Memory B cell (primary cell): ENCODE data around the gene SEC24C.

Experiments used
- ATAC-seq: fragments of 150-1000 bp; cut with Tn5 transposase; 2 replicates; pipeline ENCODE4 v1.10.0; 2021; ENCODE audit warnings: low read depth, mild to moderate bottlenecking, moderate library complexity
- DNase-seq, 2 donors: peaks; one replicate each; pipeline ENCODE4 v3.0.0; 2022; ENCODE audit warnings: low spot score in 2 of 2
- H3K27ac Mint-ChIP-seq: one replicate; pipeline ENCODE4 v1.8.0; 2022; ENCODE audit warnings: mild to moderate bottlenecking, moderate library complexity, mixed read lengths
- H3K27me3 Mint-ChIP-seq: one replicate; pipeline ENCODE4 v1.8.0; 2022; ENCODE audit warnings: mixed read lengths
- H3K36me3 Mint-ChIP-seq: one replicate; pipeline ENCODE4 v1.8.0; 2022; ENCODE audit warnings: mild to moderate bottlenecking, mixed read lengths
- H3K4me1 Mint-ChIP-seq: one replicate; pipeline ENCODE4 v1.8.0; 2022; ENCODE audit warnings: mixed read lengths
- H3K4me3 Mint-ChIP-seq: one replicate; pipeline ENCODE4 v1.8.0; 2022; ENCODE audit warnings: mild to moderate bottlenecking, moderate library complexity, mixed read lengths
- H3K9me3 Mint-ChIP-seq: one replicate; pipeline ENCODE4 v1.8.0; 2022; ENCODE audit warnings: mixed read lengths

SEC24C gene

DNA sequence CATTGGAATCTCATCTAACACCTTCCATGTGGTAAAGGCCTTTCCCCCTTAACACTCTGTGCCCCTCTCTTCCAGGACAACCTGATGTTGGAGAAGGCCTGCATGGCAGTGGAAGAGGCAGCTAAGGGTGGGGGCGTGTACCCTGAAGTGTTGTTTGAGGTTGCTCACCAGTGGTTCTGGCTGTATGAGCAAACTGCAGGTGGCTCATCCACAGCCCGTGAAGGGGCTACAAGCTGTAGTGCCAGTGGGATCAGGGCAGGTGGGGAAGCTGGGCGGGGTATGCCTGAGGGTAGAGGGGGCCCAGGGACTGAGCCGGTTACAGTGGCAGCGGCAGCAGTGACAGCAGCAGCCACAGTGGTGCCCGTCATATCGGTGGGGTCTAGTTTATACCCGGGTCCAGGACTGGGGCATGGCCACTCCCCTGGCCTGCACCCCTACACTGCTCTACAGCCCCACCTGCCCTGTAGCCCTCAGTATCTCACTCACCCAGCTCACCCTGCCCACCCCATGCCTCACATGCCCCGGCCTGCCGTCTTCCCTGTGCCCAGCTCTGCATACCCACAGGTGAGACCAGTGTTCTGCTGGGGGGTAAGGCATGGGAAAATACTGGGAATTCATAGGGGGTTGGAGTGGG, 54.9 kb downstream of the SEC24C start:
- peak; percentile 11 for ATAC-seq

DNA sequence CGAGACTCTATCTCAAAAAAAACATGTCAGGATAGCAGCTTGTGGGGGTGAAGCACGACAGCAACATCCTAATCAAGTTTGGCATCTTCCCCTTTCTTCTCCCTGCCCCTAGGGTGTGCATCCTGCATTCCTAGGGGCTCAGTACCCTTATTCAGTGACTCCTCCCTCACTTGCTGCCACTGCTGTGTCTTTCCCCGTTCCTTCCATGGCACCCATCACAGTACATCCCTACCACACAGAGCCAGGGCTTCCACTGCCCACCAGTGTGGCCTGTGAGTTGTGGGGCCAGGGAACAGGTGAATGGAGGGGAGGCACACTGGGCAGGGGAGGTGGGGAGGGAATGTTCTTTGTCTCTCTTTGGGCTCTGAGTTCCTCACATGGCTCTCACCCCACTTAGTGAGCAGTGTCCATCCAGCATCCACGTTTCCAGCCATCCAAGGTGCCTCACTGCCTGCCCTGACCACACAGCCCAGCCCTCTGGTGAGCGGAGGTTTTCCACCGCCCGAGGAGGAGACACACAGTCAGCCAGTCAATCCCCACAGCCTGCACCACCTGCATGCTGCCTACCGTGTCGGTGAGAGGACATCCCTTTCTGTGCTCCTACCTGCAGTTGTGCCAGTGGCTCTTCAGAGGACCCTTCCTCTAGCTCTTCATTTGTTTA, 55.9 kb downstream of the SEC24C start:
- Mint-ChIP-seq H3K9me3 (no peaks in the 10 kb centered on the region), H3K4me1 (peaks cover 7% of the 10 kb centered on the region), H3K4me3 (peak overlapping the region; percentile 27), H3K27me3 (no peaks in the 10 kb centered on the region), H3K27ac (peak overlapping the region; percentile 80), H3K36me3 (peaks cover 28% of the 10 kb centered on the region)
- ATAC-seq, result no peak
- DNase-seq, result no peak

More for the DNA sequence above, 54.9 kb downstream of the SEC24C start:
- no peak for DNase-seq
- H3K9me3 Mint-ChIP-seq, result no peaks in the 10 kb centered on the region
- peaks cover 30% of the 10 kb centered on the region for H3K36me3 Mint-ChIP-seq
- peaks cover 7% of the 10 kb centered on the region for H3K4me1 Mint-ChIP-seq
- no peak overlapping the region for H3K4me3 Mint-ChIP-seq
- H3K27me3 Mint-ChIP-seq, result no peaks in the 10 kb centered on the region
- peak overlapping the region; percentile 47 for H3K27ac Mint-ChIP-seq

DNA sequence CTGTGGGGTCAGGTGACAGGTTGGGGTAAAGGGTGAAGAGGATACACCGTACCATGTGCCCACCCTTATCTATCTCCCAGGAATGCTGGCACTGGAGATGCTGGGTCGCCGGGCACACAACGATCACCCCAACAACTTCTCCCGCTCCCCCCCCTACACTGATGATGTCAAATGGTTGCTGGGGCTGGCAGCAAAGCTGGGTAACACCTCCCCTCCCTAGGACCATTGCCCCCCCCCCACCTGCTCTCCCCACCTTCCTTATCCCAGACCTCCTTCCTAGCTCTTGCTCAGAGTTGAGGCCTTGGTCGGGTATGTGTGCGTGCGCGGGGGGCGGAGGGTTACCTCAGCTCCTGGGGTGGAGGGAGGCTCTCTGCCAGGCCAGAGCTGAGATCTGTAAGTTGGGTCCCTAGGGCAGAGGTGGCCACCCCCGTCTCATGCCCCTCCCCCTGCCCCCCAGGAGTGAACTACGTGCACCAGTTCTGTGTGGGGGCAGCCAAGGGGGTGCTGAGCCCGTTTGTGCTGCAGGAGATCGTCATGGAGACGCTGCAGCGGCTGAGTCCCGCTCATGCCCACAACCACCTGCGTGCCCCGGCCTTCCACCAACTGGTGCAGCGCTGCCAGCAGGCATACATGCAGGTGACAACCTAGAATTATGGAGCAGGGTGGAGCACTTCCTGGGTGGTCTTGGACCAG, 56.5 kb downstream of the SEC24C start:
- ATAC-seq, result no peak
- no peaks in the 10 kb centered on the region for H3K27me3 Mint-ChIP-seq
- DNase-seq, result no peak
- H3K4me3 Mint-ChIP-seq, result no peak overlapping the region
- no peak overlapping the region for H3K27ac Mint-ChIP-seq
- H3K9me3 Mint-ChIP-seq, result no peaks in the 10 kb centered on the region
- peaks cover 25% of the 10 kb centered on the region for H3K36me3 Mint-ChIP-seq
- peaks cover 8% of the 10 kb centered on the region for H3K4me1 Mint-ChIP-seq

DNA sequence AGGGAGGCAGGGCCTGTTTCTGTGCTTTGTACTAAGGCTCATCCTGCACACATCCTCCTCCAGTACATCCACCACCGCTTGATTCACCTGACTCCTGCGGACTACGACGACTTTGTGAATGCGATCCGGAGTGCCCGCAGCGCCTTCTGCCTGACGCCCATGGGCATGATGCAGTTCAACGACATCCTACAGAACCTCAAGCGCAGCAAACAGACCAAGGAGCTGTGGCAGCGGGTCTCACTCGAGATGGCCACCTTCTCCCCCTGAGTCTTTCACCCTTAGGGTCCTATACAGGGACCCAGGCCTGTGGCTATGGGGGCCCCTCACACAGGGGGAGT, 57.0 kb downstream of the SEC24C start:
- ATAC-seq, result no peak
- no peak overlapping the region for H3K27ac Mint-ChIP-seq
- no peak overlapping the region for H3K4me3 Mint-ChIP-seq
- H3K36me3 Mint-ChIP-seq, result peaks cover 26% of the 10 kb centered on the region
- H3K27me3 Mint-ChIP-seq, result no peaks in the 10 kb centered on the region
- DNase-seq, result no peak
- no peaks in the 10 kb centered on the region for H3K9me3 Mint-ChIP-seq
- H3K4me1 Mint-ChIP-seq, result peaks cover 10% of the 10 kb centered on the region

DNA sequence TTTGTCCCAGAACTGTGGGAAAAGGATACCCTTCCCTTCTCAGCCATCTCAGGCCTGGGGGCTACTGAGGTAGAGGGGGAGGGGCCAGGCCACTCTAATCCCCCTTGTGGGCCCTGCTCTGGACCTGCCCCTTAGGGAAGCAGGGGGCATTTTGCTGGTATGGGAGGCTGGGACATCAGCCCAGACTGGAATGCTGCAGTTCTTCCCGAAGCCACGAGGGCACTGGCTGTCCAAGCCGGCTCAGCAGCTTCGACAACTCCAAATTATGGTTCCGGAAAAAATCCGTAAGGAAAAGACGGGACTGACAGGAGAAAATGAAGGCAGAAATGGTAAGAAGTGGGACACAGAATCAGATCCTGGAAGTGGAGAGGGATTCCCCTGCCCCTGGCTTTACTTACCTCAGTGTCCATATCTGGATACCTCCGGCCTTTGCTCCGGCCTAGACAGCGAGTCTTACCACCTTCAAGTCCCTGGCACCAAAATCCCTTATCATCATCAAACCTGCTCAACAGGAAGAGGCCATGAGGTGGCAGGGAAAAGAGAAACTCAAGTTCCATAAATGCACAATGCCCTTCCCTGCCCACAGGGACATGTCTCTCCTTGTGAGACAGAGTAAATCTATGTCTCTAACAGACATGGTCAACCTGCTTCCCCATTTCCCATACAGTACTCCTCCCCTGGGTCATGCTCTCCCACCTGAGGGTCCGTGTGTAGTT, 58.3 kb downstream of the SEC24C start:
- ATAC-seq, result no peak
- Mint-ChIP-seq H3K36me3 (peaks cover 32% of the 10 kb centered on the region), H3K4me3 (no peak overlapping the region), H3K4me1 (peaks cover 15% of the 10 kb centered on the region), H3K9me3 (no peaks in the 10 kb centered on the region), H3K27me3 (no peaks in the 10 kb centered on the region), H3K27ac (no peak overlapping the region)
- DNase-seq, result no peak

DNA sequence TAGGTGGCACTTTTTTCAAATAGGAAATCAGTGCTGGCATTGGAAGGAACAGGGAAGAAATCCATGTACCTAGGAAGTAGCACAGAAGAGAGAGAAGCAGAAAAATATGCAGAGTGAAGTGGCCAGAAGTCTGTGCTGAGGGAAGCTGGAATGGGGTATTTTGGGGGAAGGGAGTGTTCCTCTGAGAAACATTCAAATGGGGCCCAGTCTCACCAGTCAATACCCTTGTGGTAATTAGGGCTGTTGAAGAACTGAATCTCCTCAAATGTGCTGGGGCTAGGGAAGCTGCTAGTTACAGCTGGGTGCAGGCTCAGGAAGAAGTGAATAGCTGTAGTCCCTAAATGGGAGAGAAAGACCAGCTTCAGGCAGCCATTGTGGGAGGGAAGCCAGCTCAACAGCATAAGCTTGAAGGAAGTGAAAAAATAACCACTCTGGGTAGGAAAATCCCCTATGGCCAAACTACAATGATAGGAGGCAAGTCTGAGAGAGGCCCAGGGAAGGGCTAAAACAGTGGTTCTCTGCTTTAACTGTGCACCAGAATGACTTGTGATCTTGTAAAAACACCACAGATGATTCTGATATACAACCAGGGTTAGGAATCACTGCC, 59.6 kb downstream of the SEC24C start:
- no peak for DNase-seq
- Mint-ChIP-seq H3K36me3 (peaks cover 29% of the 10 kb centered on the region), H3K9me3 (no peaks in the 10 kb centered on the region), H3K27ac (peak overlapping the region; percentile 68), H3K4me1 (peaks cover 15% of the 10 kb centered on the region), H3K4me3 (no peak overlapping the region), H3K27me3 (no peaks in the 10 kb centered on the region)
- ATAC-seq, result peak; percentile 79

DNA sequence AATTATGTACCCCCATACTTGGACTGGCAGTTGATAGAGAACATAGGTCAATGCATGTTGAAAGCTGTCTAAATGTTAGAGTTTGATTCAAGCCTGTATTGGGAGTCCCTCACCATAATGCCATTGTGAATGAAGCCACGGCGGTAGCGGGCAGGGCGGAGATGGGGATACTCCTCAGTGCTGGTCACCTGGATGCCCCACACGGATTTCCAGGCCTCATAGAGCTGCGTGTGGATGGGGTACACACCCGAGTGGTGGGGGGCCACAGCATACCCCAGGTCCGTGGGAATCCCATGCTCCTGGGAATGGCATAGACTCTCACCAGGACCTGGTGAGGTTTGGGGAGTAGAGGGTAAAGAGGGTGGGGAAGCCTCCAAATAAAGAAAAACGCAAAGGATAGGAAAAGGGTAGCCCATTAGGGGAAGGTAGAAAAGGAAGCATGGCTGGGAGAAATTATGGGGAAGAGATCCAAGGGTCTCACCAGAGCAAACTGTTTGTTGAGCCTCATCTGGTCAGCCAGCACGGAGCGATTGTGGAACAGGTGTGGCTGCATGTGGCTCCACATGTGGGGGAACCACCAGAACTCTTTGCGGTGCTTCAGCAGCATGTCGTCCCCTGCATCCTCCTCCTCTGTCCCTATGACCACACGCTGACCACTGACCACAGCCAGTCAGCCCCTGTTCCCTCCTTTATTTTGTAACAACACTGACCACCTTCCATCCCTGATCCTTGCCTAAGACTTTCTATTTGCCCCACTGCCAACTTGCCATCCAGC, 62.2 kb downstream of the SEC24C start:
- no peak for DNase-seq
- Mint-ChIP-seq H3K4me3 (no peak overlapping the region), H3K27me3 (no peaks in the 10 kb centered on the region), H3K36me3 (peaks cover 33% of the 10 kb centered on the region), H3K9me3 (no peaks in the 10 kb centered on the region), H3K27ac (no peak overlapping the region), H3K4me1 (peaks cover 31% of the 10 kb centered on the region)
- ATAC-seq, result no peak

DNA sequence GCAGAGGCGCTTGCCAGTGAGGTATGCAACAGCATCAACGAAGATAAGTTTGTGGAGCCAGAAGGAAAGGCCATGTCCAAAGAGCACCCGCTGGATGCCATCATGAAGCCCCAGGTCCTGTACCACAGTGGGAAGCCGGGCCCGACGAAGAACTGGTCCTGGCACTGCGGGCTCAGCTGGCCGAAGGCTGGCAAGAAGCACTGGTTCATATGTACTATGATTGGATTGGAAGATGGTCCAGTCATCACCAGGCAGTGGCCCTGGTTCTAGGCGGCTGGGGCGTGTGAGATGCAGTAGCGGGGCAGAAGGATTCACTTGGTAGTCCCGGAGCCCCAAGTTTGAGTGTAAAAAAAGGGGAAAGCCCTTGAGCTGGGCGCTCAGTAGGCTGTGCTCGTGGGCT, 63.3 kb downstream of the SEC24C start:
- H3K4me1 Mint-ChIP-seq, result peaks cover 31% of the 10 kb centered on the region
- H3K4me3 Mint-ChIP-seq, result no peak overlapping the region
- no peaks in the 10 kb centered on the region for H3K9me3 Mint-ChIP-seq
- no peaks in the 10 kb centered on the region for H3K27me3 Mint-ChIP-seq
- no peak for DNase-seq
- H3K27ac Mint-ChIP-seq, result no peak overlapping the region
- no peak for ATAC-seq
- H3K36me3 Mint-ChIP-seq, result peaks cover 33% of the 10 kb centered on the region

DNA sequence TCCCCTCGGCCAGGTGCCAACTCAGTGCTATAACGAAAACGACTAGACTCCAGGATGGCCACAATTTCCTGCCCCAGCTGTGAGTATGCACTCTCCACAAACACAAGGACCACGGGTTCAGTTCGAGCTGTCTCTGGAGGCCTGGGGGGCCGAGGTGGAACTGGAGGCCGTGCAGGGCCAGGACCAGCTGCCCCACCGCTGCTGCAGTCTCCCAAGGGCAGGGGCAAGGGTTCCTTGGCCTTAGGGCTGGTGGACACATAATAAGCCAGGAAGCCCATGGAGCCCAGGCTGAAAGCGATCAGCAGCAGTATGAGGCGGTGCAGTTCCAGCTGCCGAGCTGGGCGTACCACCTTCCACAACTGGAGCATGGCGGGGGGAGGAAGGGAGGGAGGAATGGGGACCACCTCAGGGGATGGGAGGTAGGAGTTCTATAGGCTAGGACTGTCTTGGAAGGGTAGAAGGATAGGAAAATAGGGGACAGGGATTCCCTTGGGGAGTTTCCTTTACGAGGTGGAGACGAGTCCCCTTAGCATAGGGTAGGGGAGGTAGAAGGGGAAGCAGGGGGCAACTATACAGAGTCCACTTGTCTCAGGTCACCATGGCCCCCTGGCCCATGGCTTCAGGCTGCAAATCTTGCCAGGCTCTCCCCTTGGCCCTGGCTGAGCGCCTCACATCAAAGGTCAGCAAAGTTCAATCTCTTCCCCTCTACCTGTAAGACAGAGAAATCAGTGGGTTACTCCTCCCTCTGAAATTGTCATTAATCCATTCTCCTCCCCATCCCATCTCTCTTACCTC, 64.0 kb downstream of the SEC24C start:
- Mint-ChIP-seq H3K27ac (no peak overlapping the region), H3K4me3 (no peak overlapping the region), H3K4me1 (peaks cover 31% of the 10 kb centered on the region), H3K27me3 (no peaks in the 10 kb centered on the region), H3K9me3 (no peaks in the 10 kb centered on the region), H3K36me3 (peaks cover 29% of the 10 kb centered on the region)
- ATAC-seq, result no peak
- DNase-seq, result no peak

DNA sequence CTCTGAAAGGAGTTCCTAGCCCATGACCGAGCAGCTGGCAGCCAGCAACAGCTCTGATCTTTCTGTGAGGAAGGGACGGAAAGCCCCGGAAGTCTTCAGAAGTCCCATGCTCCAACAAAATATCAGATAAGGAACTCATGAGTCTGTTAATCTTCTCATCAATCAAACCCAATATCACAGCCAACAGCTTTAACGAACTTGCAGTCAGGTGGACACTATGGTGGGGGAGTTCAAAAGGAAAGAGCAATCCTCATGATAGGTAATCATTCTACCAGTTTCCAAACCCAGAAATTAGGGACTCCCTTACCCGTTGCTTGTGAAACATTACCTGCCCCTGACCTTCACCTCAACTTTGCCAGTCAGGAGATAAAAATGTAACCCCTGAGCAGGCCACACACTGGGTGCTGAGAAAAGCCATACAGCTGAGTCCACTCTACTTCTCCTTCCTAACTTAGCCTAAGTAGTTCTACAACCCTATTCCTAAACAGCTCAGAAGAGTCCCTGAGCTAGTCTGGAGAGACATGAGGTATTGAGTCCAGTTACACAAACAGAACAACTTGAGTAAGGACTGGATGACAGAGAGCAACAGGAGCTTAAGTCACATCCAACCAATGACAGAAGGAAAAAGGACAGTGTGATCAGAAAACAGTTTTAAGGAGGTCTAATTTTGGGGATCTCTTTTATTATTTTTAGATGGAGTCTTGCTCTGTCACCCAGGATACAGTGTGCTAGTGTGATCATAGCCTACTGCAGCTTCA, 65.1 kb downstream of the SEC24C start:
- H3K27me3 Mint-ChIP-seq, result no peaks in the 10 kb centered on the region
- H3K9me3 Mint-ChIP-seq, result no peaks in the 10 kb centered on the region
- H3K4me1 Mint-ChIP-seq, result peaks cover 23% of the 10 kb centered on the region
- ATAC-seq, result no peak
- no peak for DNase-seq
- peak overlapping the region; percentile 55 for H3K4me3 Mint-ChIP-seq
- H3K36me3 Mint-ChIP-seq, result peaks cover 27% of the 10 kb centered on the region
- no peak overlapping the region for H3K27ac Mint-ChIP-seq

DNA sequence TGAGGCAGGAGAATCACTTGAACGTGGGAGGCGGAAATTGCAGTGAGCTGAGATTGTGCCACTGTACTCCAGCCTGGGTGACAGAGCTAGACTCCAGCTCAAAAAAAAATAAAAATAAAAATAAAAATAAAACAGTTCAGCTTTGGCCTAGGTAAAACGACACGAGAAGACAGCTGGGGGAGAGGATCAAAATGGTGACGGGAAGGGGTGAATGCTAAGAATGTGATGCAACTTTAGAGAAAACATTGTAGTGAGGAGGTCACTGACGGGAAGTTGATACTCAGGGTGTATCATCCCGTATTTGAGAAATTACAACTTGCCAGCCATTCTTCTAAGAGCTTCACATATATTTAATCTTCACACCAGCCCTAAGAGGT, 66.2 kb downstream of the SEC24C start:
- Mint-ChIP-seq H3K4me1 (peaks cover 23% of the 10 kb centered on the region), H3K27ac (peak overlapping the region; percentile 77), H3K9me3 (no peaks in the 10 kb centered on the region), H3K36me3 (peaks cover 27% of the 10 kb centered on the region), H3K27me3 (no peaks in the 10 kb centered on the region), H3K4me3 (peak overlapping the region; percentile 87)
- no peak for ATAC-seq
- DNase-seq, result no peak

DNA sequence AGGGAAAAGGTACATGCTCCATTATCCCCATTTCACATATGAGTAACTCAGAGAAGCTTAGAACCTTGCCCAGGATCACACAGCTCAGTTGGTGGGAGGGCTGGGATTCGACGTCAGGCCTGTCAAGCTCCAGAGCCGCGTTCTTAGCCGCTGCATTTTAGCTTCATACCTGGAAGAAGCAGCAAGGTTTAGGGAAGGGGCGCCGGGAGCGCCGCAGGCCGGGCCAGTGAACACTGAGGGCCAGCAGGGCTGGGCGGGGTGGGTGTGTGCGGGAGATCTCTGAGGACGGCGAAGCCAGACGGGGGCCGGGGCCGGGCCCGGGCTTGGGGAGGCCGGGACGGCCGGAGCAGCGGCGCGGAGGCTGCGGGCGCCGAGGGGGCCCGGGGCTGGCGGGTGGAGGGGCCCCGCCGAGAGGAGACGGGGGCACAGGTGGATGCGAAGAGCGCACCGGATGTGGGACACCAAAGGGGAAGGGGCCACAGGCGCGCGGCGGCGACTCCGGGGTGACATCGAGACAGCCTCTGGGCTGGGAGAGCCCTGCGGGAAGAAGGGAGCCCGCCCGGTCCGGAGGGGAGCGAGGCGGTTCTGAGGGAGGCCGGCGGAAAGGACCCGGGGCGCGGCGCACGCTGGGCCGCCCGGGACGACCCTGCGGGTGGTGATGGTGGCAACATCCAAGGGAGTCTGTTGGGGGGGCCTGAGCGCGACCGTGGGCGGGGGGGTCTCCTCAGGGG, 66.7 kb downstream of the SEC24C start:
- ATAC-seq (peak; percentile 21), DNase-seq (no peak)
- Mint-ChIP-seq H3K36me3 (peaks cover 27% of the 10 kb centered on the region), H3K27me3 (no peaks in the 10 kb centered on the region), H3K9me3 (no peaks in the 10 kb centered on the region), H3K27ac (peak overlapping the region; percentile 77), H3K4me1 (peaks cover 21% of the 10 kb centered on the region), H3K4me3 (peak overlapping the region; percentile 87)
